T-helper 17 cell (primary cell): ENCODE data around the gene TMEM204. TPM values are rescaled to one million over a fixed set of nuclear protein-coding genes. Genes with fewer than 3 reads are reported as not detected.

ENCODE experiments used
- ATAC-seq: fragments of 150-1000 bp; cut with Tn5 transposase; 2 replicates; pipeline ENCODE4 v1.10.0; 2021; ENCODE audit warnings: mild to moderate bottlenecking, moderate library complexity
- DNase-seq, 3 donors: peaks; one replicate each; pipeline versions ENCODE4 v3.0.0 to v3.0.0-alpha.2; 2020 to 2021
- H3K9me3 ChIP-seq: one replicate; pipeline ENCODE4 v1.7.0; 2013; ENCODE audit warnings: low read length, mild to moderate bottlenecking; ENCODE audit not compliant: control insufficient read depth, poor library complexity, severe bottlenecking
- H3K27ac Mint-ChIP-seq: one replicate; pipeline ENCODE4 v1.8.0; 2022; ENCODE audit warnings: mild to moderate bottlenecking, moderate library complexity, mixed read lengths
- H3K27me3 Mint-ChIP-seq: one replicate; pipeline ENCODE4 v1.8.0; 2022; ENCODE audit warnings: mixed read lengths
- H3K36me3 Mint-ChIP-seq: one replicate; pipeline ENCODE4 v1.8.0; 2022; ENCODE audit warnings: low read depth, mixed read lengths
- H3K4me1 Mint-ChIP-seq: one replicate; pipeline ENCODE4 v1.8.0; 2022; ENCODE audit warnings: mild to moderate bottlenecking, mixed read lengths
- H3K4me3 Mint-ChIP-seq: one replicate; pipeline ENCODE4 v1.8.0; 2022; ENCODE audit warnings: mild to moderate bottlenecking, moderate library complexity, mixed read lengths
- total RNA-seq, 4 donors: library from RNA in 2 of 4; stranded (reverse) in 2 of 4; gene quantifications; one replicate each; pipeline ENCODE4 v1.2.3 and lab custom pipeline; 2022 to 2026

Gene TMEM204
- total RNA-seq, 2 donors from 2014 or later: 22.2 to 23.4 TPM

- no peak overlapping the region for H3K4me3 Mint-ChIP-seq
- H3K27me3 Mint-ChIP-seq: no peaks in the 10 kb centered on the region
- no peaks in the 10 kb centered on the region for H3K36me3 Mint-ChIP-seq
- no peaks in the 10 kb centered on the region for H3K4me1 Mint-ChIP-seq
- no peak for DNase-seq
- no peak overlapping the region for H3K27ac Mint-ChIP-seq
- no peaks in the 10 kb centered on the region for H3K9me3 ChIP-seq
- ATAC-seq: no peak
These were observed 30.1 kb upstream of the TMEM204 start for GRCh38 chr16:1503110-1503955.

- Mint-ChIP-seq H3K4me1 (no peaks in the 10 kb centered on the region), H3K27me3 (no peaks in the 10 kb centered on the region), H3K4me3 (no peak overlapping the region), H3K27ac (no peak overlapping the region), H3K36me3 (no peaks in the 10 kb centered on the region)
- H3K9me3 ChIP-seq: no peaks in the 10 kb centered on the region
- no peak for ATAC-seq
- no peak for DNase-seq
These were observed 28.2 kb upstream of the TMEM204 start for GRCh38 chr16:1505073-1505844.

GRCh38 chr16:1505912-1506311 lies 27.6 kb upstream of the TMEM204 start:
- H3K27me3 Mint-ChIP-seq: no peaks in the 10 kb centered on the region
- H3K36me3 Mint-ChIP-seq: no peaks in the 10 kb centered on the region
- ATAC-seq: no peak

GRCh38 chr16:1506494-1507213 lies 26.8 kb upstream of the TMEM204 start:
- Mint-ChIP-seq H3K36me3 (no peaks in the 10 kb centered on the region), H3K4me3 (no peak overlapping the region), H3K4me1 (peaks cover under 1% of the 10 kb centered on the region), H3K27ac (no peak overlapping the region), H3K27me3 (no peaks in the 10 kb centered on the region)
- no peaks in the 10 kb centered on the region for H3K9me3 ChIP-seq
- no peak for ATAC-seq
- DNase-seq: no peak

More at GRCh38 chr16:1505912-1506311, 27.6 kb upstream of the TMEM204 start:
- H3K4me1 Mint-ChIP-seq: no peaks in the 10 kb centered on the region
- no peaks in the 10 kb centered on the region for H3K9me3 ChIP-seq
- H3K4me3 Mint-ChIP-seq: no peak overlapping the region
- no peak for DNase-seq
- H3K27ac Mint-ChIP-seq: no peak overlapping the region

DNA sequence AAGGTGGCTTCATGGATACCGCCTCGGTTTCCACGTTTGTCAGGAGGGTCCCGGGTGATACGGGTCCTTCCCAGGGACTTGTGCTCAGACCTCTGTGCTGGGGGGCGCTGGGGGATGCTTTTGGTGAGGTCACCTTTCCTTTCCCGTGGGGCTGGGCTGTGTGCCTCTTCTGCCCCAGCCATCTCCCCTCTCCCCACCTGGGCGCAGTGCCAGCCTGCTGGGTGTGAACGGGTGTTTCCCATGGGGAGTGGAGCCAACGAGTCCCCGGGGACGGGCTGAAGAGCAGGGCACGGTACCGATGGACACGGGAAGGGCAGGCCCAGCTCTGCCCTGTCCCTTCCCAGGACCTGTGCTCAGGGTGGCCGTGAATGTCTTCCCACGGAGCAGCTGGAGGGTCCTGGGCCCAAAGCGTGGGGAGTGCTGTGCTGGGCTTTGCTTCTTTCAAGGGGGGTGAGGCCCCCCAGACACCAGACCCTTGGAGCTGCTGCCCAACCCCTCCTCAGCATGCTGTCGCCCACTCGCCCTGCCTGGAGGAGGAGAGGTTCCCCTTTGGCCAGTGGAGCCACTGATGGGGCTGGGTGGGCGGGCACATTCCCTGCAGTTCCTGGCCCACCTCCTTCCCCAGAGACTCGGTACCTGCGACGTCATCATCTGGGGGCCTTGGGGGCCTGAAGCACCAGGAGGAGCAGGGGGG lies 24.8 kb upstream of the TMEM204 start:
- Mint-ChIP-seq H3K4me1 (peaks cover 3% of the 10 kb centered on the region), H3K4me3 (no peak overlapping the region), H3K27ac (no peak overlapping the region), H3K36me3 (peaks cover 3% of the 10 kb centered on the region), H3K27me3 (no peaks in the 10 kb centered on the region)
- ATAC-seq (no peak), DNase-seq (no peak)
- no peaks in the 10 kb centered on the region for H3K9me3 ChIP-seq

GRCh38 chr16:1509307-1510221 lies 23.9 kb upstream of the TMEM204 start:
- ATAC-seq: no peak
- no peak for DNase-seq
- H3K9me3 ChIP-seq: no peaks in the 10 kb centered on the region
- H3K27me3 Mint-ChIP-seq: no peaks in the 10 kb centered on the region
- no peak overlapping the region for H3K4me3 Mint-ChIP-seq
- peaks cover 3% of the 10 kb centered on the region for H3K36me3 Mint-ChIP-seq
- H3K27ac Mint-ChIP-seq: no peak overlapping the region
- peaks cover 3% of the 10 kb centered on the region for H3K4me1 Mint-ChIP-seq

- Mint-ChIP-seq H3K4me3 (no peak overlapping the region), H3K36me3 (peaks cover 3% of the 10 kb centered on the region), H3K27me3 (no peaks in the 10 kb centered on the region), H3K27ac (no peak overlapping the region), H3K4me1 (peaks cover 3% of the 10 kb centered on the region)
- no peaks in the 10 kb centered on the region for H3K9me3 ChIP-seq
- DNase-seq (no peak), ATAC-seq (no peak)
These were observed 23.2 kb upstream of the TMEM204 start for GRCh38 chr16:1510272-1510671.

DNA sequence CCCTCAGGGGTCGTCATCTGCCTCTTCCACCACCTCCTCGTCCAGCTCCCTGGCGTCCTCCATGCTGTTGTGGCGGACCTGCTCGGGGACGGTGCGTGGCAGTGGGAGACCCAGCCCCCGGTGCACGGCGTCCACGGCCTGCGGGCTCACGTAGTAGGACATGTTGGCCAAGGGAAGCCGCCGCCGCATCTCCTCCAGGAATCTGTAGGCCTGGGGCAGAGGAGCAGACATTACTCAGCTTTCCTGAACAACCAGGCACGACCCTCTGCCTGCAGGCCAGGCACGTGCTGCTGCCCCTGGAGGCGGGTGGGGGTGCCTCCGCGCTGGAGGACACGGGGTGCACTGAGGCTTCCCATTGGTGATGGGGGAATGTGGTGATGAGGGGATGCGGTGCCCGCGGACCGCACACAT lies 22.5 kb upstream of the TMEM204 start:
- Mint-ChIP-seq H3K36me3 (peaks cover 3% of the 10 kb centered on the region), H3K27ac (no peak overlapping the region), H3K4me1 (peaks cover 3% of the 10 kb centered on the region), H3K4me3 (no peak overlapping the region), H3K27me3 (no peaks in the 10 kb centered on the region)
- no peak for ATAC-seq
- DNase-seq: no peak
- no peaks in the 10 kb centered on the region for H3K9me3 ChIP-seq

DNA sequence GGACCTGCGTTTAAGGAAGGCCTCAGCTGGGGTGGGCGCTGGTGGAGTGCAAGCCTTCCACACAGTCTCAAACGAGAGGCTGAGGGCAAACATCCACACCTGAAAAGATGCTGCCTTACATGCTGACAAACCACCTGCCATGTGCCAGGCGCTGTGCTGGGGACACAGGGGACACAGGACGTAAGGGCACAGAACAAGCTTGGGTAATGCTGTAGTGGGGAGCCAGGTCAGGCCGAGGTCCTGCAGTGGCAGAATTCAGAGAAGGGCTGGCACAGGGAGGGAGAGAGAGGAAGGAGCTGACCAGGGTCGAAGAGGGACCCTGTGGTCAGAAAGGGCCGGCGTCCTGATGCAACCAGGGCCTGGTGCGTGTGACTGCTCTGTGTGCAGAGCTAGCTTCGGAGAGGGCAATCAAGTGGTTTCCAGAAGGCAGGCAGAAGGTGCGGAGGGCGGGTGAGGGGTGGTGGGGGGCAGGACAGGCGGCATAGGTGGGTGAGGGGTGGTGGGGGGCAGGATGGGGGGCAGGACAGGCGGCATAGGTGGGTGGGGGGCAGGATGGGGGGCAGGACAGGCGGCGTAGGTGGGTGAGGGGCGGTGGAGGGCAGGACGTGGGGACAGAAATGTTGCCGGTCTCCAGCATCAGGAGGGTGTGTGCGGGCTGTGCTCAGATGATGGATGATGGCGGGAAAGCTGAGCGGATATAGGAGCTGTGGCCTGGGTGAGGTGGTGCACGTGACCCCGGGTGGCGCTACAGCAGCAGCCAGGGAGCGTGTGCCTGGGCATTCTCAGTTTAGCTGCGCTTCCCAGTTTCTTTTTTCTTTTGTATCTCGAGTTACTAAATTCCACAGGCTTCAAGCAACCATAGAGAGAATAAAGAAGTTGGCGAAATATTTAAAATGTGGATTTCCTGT lies 21.6 kb upstream of the TMEM204 start:
- ATAC-seq: no peak
- peaks cover 3% of the 10 kb centered on the region for H3K36me3 Mint-ChIP-seq
- no peaks in the 10 kb centered on the region for H3K9me3 ChIP-seq
- H3K4me3 Mint-ChIP-seq: no peak overlapping the region
- H3K27ac Mint-ChIP-seq: no peak overlapping the region
- H3K27me3 Mint-ChIP-seq: no peaks in the 10 kb centered on the region
- DNase-seq: no peak
- H3K4me1 Mint-ChIP-seq: peaks cover 5% of the 10 kb centered on the region

GRCh38 chr16:1512774-1513173 lies 20.7 kb upstream of the TMEM204 start:
- no peaks in the 10 kb centered on the region for H3K27me3 Mint-ChIP-seq
- H3K4me3 Mint-ChIP-seq: no peak overlapping the region
- H3K36me3 Mint-ChIP-seq: peaks cover 3% of the 10 kb centered on the region
- no peak overlapping the region for H3K27ac Mint-ChIP-seq
- peaks cover 5% of the 10 kb centered on the region for H3K4me1 Mint-ChIP-seq
- ATAC-seq: no peak
- H3K9me3 ChIP-seq: no peaks in the 10 kb centered on the region
- no peak for DNase-seq

DNA sequence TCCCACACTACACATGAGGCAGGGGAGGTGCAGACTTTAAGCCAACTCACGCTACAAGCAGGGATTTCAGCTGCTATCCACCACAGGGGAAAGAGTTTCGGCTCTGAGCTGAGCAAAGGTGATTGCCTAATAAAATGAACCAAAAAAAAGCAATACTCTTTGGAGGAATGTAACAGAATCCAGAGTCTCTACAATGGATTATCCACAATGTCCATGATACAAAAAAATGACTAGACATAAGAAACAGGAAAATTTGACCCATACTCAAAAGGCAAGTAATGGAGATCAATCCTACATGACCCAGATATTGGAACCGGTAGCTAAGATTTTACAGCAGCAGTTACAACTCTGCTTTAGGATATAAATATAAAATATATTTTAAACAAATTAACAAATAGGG lies 19.0 kb upstream of the TMEM204 start:
- Mint-ChIP-seq H3K27me3 (no peaks in the 10 kb centered on the region), H3K36me3 (peaks cover 3% of the 10 kb centered on the region), H3K4me1 (peaks cover 5% of the 10 kb centered on the region), H3K4me3 (no peak overlapping the region), H3K27ac (no peak overlapping the region)
- ATAC-seq (no peak), DNase-seq (no peak)
- H3K9me3 ChIP-seq: no peaks in the 10 kb centered on the region
